Skeletal muscle satellite cell (primary cell): ENCODE results near the gene PLIN4. TPM values are rescaled to one million over a fixed set of nuclear protein-coding genes. Genes with fewer than 3 reads are reported as not detected.
"Not testable (repeated sequence)": the region's sequence is repeated elsewhere in the genome, so short reads cannot be mapped to it uniquely, and the experiment has no call there.

Source experiments
- H3K27me3 ChIP-seq: 2 replicates; pipeline ENCODE4 v1.7.0; 2013; ENCODE audit warnings: low read length; ENCODE audit not compliant: control insufficient read depth, insufficient read depth
- H3K36me3 ChIP-seq: 2 replicates; pipeline ENCODE4 v1.7.0; 2013; ENCODE audit warnings: mild to moderate bottlenecking, control low read depth, low read length; ENCODE audit not compliant: insufficient read depth
- H3K4me1 ChIP-seq: 2 replicates; pipeline ENCODE4 v1.7.0; 2013; ENCODE audit warnings: low read length; ENCODE audit not compliant: control insufficient read depth, insufficient read depth
- H3K4me2 ChIP-seq: 2 replicates; pipeline ENCODE4 v1.7.0; 2013; ENCODE audit warnings: mild to moderate bottlenecking, low read length
- H3K4me3 ChIP-seq: 2 replicates; pipeline ENCODE4 v1.7.0; 2013; ENCODE audit warnings: low read length
- H3K9ac ChIP-seq: 2 replicates; pipeline ENCODE4 v1.7.0; 2013; ENCODE audit warnings: mild to moderate bottlenecking, low read depth, low read length, moderate library complexity
- H3K9me3 ChIP-seq: replicated peaks from 2 replicates; pipeline ENCODE4 v1.7.0; 2013; ENCODE audit warnings: mild to moderate bottlenecking, control low read depth, low read length
- total RNA-seq: library from RNA; depleted of rRNA; stranded (reverse); fragments of >200 nt; gene quantifications from 2 replicates; pipeline ENCODE4 v1.2.3, GENCODE V29; 2012; rRNA removed

Gene PLIN4
- total RNA-seq: 0.22 and 2.3 TPM in 2 replicates

DNA sequence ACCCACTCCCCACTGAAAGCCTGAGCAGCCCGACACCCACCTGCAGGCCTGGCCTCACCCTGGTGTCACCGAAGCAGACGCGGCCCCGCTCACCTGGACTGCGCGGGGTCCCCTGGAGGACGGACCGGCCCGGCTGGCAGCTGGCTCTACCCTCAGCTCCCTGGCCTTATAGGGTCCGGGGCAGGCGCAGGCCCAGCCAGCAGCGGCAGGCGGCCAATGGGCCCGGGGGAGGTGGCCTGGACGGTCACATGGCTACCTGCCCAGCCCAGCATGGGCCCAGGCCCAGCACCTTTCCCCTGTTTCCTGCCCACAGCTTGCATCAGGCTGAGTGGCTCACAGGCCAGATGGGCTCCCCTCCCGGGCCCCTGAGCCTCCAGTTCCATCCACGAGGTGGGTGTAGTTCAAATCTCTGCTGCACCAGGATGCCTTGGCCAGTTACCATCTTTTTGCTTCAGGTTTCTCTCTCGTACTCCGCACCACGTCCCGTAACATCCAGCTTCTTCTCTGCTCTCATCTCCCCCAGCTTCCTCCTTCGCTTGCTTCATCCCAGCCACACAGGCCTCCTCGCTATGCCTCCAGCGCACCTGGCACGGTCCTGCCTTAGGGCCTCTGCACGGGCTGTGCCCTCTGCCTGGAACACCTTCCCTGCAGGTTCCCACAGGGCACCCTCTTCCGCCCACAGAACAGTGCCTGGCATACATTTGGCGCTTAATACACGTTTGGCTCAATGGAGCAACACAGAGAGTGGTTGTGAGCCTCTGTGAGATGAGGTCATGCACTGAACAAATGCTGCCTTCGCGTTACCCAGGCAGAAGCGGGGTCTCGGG is at the start of gene PLIN4:
Gene PLIN4 (minus strand): TSS at position 142 of the 827 bp plus-strand sequence. CDS start 214 bp downstream, outside the sequence.
- Histone ChIP-seq H3K4me1 (peaks cover 15% of the 10 kb centered on the region), H3K9ac (no peak within 1 kb of the TSS)

DNA sequence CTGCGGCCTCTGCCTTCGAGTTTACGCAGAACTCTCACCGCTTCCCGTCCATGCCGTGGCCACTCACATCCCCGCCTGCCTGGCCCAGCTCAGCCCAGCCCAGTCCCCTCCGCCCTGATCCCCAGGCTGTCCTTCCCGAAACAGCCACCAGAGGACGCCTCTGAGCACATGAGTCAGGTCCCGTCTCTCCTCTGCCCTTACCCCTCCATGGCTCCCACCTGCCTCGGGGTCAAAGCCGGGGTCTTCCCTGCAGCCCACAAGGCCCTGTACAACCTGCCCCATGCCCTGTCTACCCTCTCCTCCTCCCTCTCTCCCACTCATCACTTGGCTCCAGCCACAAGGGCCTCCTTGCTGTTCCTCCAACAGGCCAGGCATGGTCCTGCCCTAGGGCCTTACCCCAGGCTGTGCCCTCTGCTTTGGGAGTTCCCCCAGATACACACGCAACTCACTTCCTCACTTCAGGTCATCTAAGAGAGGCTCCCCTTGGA is 49.3 kb upstream of the PLIN4 start:
- H3K4me2 ChIP-seq: no peak overlapping the region
- no peak overlapping the region for H3K9ac ChIP-seq
- H3K4me1 ChIP-seq: no peaks in the 10 kb centered on the region
- no peaks in the 10 kb centered on the region for H3K36me3 ChIP-seq
- H3K4me3 ChIP-seq: no peak overlapping the region
- H3K27me3 ChIP-seq: peaks cover 7% of the 10 kb centered on the region
- H3K9me3 ChIP-seq: no peaks in the 10 kb centered on the region

More for the DNA sequence above, at the start of gene PLIN4:
- H3K9me3 ChIP-seq: no peaks in the 10 kb centered on the region
- peaks cover 56% of the 10 kb centered on the region for H3K27me3 ChIP-seq
- H3K4me3 ChIP-seq: no peak within 1 kb of the TSS
- no peaks in the 10 kb centered on the region for H3K36me3 ChIP-seq
- H3K4me2 ChIP-seq: no peak within 1 kb of the TSS

DNA sequence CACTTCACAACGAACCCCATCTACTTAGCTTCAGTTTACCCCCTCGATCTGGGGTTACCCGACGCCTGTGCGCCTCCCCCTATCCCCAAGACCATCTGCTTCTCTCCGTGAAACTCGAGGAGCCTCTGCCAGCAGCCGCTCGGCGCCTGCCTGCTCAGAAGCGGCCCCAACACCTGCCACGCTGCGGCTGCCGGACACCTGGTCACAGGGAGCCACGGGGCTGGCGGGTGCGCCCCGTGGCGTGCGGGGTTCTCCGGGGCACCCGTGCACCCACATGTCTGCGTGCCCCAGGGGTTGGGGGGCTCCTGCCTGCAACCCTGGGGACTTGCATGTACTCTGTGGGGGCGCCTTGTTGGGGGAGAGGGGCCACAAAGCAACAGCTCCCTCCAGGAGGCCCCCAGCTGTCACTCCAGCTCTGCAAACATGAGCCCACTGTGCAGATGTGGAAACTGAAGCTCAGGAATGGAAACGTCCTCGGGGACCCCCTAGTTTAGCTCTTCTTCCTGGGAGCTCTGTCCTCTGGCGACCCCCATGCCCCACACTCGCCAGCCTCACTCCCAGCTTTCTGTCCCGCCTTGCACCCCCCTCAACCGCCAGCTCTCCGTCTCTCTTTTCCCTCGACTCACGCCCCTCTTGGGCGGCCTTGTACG is 48.2 kb upstream of the PLIN4 start:
- H3K4me1 ChIP-seq: no peaks in the 10 kb centered on the region
- H3K36me3 ChIP-seq: no peaks in the 10 kb centered on the region
- peaks cover 7% of the 10 kb centered on the region for H3K27me3 ChIP-seq
- no peak overlapping the region for H3K4me2 ChIP-seq
- H3K9me3 ChIP-seq: no peaks in the 10 kb centered on the region
- H3K4me3 ChIP-seq: no peak overlapping the region
- no peak overlapping the region for H3K9ac ChIP-seq

DNA sequence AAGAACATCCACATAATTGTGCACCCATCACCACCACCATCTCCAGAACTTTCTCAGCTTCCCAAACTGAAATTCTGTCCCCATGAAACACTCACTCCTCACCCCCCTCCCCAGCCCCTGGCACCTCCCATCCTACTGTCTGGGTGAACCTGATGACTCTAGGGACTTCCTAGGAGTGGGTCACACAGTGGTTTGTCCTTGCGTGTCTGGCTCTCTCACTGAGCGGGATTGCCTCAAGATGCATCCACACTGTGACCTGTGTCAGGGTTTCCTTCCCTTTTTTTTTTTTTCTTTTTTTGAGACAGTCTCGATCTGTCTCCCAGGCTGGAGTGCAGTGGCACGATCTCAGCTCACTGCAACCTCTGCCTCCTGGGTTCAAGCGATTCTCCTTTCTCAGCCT is 45.3 kb upstream of the PLIN4 start:
- H3K36me3 ChIP-seq, H3K4me1 ChIP-seq, H3K4me3 ChIP-seq, H3K9ac ChIP-seq, H3K9me3 ChIP-seq, H3K27me3 ChIP-seq, H3K4me2 ChIP-seq: not testable (repeated sequence)

GRCh38 chr19:4562085-4562484 is 43.8 kb upstream of the PLIN4 start:
- H3K9ac ChIP-seq, H3K9me3 ChIP-seq, H3K36me3 ChIP-seq, H3K4me3 ChIP-seq, H3K4me2 ChIP-seq, H3K4me1 ChIP-seq, H3K27me3 ChIP-seq: not testable (repeated sequence)

GRCh38 chr19:4559569-4559968 is 41.3 kb upstream of the PLIN4 start, which contains the start of gene SEMA6B:
Gene SEMA6B (minus strand): TSS chr19:4559684. CDS start chr19:4558457, 1,227 bp downstream.
- Histone ChIP-seq H3K36me3 (no peaks in the 10 kb centered on the region), H3K27me3 (no peaks in the 10 kb centered on the region), H3K4me1 (no peaks in the 10 kb centered on the region), H3K4me2 (no peak within 1 kb of the TSS), H3K9ac (no peak within 1 kb of the TSS), H3K9me3 (no peaks in the 10 kb centered on the region), H3K4me3 (no peak within 1 kb of the TSS)

DNA sequence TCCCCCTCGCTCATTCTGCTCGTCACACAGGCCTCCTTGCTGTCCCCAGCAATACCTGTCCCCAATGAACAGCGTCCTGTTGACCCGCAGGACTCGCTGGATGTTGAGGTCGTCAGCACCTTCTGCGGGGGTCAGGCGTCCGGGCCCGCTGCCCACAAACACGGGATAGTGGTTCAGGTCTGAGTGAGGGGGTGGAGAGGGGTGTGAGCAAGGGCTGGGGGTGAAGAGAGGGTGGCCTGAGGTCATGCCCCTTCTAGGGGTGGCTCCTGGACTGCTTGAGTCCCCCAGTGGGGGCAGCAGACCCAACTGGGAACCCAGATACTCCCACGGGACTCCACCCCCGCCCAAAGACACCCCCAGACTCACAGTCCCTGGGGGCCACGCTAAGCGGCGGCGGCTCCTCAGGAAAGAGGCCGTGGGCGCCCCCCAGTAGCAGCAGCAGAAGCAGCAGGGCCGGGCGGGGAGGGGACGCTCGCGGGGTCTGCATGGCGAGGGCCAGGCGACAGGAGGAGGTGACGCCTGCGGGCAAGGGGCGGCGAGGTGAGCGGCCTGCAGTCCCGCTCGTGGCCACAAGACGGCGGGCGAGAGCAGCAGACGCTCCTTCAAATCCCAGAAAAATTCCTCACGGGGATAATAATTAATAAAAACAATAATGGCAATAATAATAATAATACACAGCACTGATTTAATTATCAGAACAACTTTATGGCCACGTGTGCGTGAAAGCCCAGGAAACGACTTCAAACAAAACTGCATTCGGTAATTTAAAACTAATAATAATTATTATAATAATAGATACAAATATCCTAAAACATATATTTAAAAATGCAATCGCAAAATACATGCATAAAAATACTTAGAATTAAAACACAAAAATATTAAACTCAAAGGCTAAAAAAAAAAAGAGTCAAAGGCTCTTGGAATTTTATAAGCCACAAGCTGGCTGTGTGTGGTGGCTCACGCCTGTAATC is 40.0 kb upstream of the PLIN4 start:
- no peak overlapping the region for H3K9ac ChIP-seq
- no peak overlapping the region for H3K4me3 ChIP-seq

GRCh38 chr19:4557144-4557970 is 39.1 kb upstream of the PLIN4 start:
- Histone ChIP-seq H3K36me3 (no peaks in the 10 kb centered on the region), H3K4me2 (no peak overlapping the region), H3K9ac (no peak overlapping the region), H3K9me3 (no peaks in the 10 kb centered on the region), H3K27me3 (no peaks in the 10 kb centered on the region), H3K4me1 (no peaks in the 10 kb centered on the region), H3K4me3 (no peak overlapping the region)

More for the DNA sequence above, 40.0 kb upstream of the PLIN4 start:
- no peaks in the 10 kb centered on the region for H3K36me3 ChIP-seq
- no peaks in the 10 kb centered on the region for H3K27me3 ChIP-seq
- H3K4me1 ChIP-seq: no peaks in the 10 kb centered on the region
- H3K4me2 ChIP-seq: no peak overlapping the region
- H3K9me3 ChIP-seq: no peaks in the 10 kb centered on the region

- Histone ChIP-seq H3K4me1 (no peaks in the 10 kb centered on the region), H3K4me3 (no peak overlapping the region), H3K27me3 (no peaks in the 10 kb centered on the region)
Measured at GRCh38 chr19:4556597-4557127, 38.4 kb upstream of the PLIN4 start.

More at GRCh38 chr19:4556597-4557127, 38.4 kb upstream of the PLIN4 start:
- Histone ChIP-seq H3K9ac (no peak overlapping the region), H3K4me2 (no peak overlapping the region), H3K9me3 (no peaks in the 10 kb centered on the region), H3K36me3 (no peaks in the 10 kb centered on the region)
